SKM-1 treated with dmso at 0.1 percent for 144 hours (cell line): ENCODE measurements around the gene TYSND1.
"Not testable (repeated sequence)": the region's sequence is repeated elsewhere in the genome, so short reads cannot be mapped to it uniquely, and the experiment has no call there.

Experiments used
- DNase-seq: peaks from one replicate; lab custom pipeline; 2025; ENCODE audit not compliant: unreplicated experiment; lab: John Stamatoyannopoulos, UW

TYSND1 gene

DNA sequence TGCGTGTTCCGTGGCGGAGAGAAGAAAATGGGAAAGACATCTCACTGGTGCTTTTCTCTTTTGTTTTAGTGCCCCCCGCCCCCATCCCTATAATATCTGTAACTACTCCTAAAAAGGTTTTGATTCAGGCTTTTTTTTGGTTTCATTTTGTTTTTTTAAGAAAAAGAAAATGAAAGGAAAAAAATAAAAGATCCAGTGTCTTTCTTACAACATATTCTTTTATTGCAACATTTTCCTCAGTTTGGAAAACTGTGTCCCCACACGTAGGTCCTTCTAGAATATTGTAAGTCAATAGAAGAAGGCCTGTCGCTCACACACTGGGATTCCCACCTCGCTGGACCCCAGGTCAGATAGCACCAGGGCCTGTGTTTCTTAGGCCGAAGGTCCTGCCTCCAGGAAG is 34.4 kb downstream of the TYSND1 start:
- no peak for DNase-seq

GRCh38 chr10:70111496-70111895 is 35.0 kb downstream of the TYSND1 start:
- no peak for DNase-seq

DNA sequence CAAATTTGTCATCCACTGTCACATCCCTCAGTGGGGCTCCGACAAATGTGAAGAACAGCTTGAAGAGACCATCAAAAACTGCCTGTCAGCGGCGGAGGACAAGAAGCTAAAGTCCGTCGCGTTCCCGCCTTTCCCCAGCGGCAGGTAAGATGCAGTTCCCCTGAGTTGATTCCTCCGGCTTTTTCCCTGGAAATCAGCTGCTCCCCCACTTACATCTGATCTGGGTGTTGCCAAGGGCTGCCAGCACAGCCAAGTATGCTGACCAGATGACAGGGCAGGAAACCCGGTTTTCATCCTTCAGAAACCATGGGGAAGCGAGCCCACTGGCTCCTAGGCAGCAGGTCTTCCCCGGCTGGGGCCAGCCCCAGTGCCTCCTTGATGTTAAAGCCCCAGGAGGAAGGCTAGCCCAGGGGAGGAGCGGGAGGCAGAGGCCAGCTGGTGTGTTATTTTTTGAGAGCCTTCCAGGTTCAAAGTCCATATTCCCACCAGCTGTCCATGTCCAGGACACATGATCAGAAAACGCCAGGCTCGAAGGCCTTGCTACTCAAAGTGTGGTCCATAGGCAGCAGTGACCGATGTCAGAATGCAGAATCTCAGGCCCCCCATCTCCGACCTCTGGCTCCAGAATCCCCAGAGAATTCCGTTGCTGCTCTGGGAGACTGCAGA is 37.3 kb downstream of the TYSND1 start:
- DNase-seq: no peak

DNA sequence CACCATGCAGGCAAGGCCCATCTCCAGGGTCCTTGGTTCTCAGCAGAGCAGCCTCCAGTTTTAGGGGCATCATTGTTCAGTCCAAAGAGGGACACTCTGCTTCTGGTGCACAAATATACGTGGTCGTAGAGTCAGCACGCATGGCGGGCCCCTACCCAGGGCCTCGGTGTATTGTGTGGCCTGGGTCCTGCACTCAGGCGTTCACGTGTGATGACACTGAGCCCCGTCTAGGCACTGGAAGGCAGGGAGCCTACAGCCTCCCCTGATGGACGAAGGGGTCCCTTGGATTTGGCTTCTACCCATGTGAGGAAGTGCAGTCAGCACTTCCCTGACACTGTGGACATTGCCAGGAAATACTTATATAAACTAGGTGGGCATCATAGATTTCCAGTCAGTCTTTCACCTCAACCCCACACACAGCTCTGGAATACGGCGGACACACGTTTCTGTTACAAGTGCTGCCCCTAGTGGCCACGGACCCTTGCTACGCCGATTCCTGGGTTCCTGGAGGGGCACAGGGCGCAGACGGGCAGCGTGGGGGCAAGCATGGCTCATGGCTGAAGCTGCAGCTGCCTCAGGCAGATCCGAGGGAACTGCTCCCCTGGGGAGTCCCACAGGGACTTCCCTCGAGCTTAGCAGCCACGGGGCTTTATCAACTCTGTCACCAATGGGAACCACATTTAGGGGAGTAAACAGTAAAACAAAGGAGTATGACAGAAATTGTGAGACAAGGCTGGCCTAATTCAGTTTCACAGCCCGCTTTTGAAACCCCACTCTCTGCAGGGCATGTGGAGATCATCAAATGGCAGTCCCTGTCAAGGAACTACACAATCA is 39.3 kb downstream of the TYSND1 start:
- DNase-seq: no peak

DNA sequence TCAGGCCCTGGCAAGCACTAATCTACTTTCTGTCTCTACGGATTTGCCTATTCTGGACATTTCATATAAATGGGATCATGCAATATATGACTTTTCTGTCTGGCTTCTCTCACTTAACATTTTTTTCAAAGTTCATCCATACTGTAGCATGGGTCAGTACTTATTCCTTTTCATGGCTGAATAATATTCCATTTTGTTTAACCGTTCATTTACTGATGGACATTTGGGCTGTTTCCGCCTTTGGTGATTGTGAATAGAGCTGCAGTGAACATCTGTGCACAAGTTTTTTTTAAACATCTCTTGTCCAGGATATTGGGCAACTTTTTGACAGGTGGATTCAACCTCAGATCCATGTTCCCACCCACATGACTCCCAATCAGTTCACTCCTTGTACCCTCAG is 44.8 kb downstream of the TYSND1 start:
- DNase-seq: no peak

DNA sequence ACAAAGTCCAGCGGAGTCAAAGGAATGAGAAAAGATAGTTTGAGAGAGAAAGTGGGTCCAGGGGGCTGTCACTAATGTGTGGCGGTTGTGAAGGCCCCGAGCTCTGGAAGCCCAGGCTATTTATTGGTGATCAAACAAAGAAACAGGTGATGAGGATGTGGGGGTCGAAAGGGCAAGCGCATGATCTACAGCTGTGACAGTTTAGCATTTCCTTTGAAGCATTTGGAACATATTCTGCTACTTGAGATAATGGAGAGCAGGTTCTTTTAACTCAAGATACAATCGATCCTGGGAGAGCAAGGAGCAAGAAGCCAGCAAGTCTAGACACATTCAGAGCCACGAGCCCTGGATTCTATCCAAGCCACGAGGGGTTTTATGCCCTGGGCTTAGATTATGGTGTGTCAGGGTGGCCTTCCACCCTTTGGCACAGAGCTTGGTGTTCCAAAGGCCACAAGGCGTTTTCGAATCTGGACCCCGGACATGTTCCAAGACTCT is 45.4 kb downstream of the TYSND1 start:
- DNase-seq: not testable (repeated sequence)

- no peak for DNase-seq
These were observed 48.2 kb downstream of the TYSND1 start for GRCh38 chr10:70098271-70098670.

DNA sequence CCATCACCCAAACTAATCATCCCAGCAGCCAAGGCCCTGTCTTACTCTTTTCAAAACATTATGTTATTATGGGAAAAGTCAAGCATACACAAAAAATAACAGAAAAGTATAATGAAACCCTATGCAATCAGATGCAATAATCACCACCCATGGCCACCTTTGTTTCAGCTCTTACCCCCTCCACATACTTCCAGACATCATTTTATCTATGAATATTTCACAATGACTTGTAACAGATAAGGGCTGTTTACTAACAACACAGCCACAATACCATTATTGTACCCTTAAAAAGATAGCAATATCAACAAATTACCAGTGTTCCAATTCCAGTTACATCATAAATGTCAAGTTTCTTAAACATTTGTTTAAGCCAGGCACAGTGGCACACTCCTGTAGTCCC is 49.0 kb downstream of the TYSND1 start:
- DNase-seq: no peak

DNA sequence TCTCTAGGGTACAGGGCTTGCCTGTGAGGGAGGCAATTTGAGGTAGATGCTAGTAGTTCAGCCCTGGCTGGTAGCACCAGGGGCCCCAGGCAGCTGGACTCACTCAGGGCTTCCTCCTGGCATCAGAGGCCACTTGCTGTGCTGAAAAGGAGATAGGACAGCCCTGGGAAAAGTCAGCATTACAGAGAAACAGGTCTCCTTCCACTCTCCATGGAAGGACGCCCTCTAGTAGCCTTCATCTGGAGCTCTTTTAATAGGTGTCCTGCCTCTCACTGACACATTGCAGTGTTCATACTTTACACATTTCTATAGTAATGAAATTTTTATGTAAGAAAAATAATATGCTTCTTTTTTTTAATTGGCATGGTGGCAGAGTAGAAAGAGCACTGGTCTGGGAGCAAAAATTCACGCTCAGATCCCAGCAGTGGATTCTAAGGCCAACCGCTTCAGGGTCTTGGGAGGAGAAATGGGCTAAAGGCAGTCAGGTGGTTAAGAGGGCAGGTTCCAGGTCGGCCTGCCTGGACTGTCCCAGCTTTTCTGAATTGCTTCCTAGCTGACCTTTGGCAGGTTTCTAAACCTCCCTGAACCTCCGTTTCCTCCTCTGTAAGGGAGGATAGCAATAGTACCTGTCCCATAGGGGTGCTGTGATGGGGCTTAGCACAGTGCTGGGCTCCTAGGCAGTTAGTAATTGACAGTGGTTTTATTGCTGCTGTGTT is 49.6 kb downstream of the TYSND1 start:
- no peak for DNase-seq

DNA sequence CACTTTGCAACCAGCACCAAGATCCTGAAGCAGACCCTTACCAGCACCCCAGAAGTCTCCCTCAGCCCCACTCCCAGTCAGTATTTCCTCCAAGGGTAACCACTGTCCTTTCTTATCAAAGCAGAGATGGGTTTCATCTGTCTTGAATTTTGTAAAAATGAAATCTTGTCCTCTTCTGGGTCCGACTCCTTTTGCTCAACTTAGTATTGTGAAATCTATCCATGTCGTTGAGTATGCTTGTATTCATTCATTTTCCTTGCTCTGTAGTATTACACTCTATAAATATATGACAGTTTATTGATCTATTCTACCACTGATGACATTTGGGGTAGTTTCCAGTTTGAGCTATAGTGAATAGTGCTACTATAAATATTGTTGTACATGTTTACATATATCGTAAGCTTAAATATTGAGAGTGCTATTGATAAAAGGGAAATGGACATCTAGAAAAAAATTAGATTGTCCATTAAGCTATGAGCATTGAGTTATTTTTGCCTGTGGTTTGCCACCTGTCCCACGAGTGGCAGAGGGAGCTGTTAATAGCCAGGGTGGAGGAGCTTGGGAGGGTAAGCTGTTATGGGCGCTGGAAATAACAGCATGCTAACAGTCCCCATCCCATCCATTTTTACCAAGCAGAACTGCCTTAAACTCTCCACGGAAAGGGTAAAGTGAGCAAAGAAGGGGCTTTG is 50.3 kb downstream of the TYSND1 start:
- DNase-seq: no peak

DNA sequence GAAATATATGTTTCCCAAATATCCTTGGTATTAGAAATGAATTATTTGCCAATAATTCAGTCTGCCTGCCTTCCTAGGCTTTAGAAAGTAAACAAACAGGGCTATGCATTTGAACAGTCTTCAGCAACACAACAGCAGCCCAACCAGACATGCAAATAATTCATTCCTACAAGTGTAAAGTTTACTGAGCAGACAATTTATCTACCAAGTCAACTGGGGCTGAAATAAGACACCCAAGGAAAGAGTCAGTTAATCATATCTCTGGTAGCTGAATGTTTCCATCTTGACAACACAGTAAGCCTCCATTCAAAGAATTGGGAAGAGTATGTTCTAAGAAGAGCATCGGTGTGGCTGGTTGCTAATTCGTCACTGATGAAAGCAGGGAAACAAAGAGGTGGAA is 52.2 kb downstream of the TYSND1 start:
- DNase-seq: no peak

DNA sequence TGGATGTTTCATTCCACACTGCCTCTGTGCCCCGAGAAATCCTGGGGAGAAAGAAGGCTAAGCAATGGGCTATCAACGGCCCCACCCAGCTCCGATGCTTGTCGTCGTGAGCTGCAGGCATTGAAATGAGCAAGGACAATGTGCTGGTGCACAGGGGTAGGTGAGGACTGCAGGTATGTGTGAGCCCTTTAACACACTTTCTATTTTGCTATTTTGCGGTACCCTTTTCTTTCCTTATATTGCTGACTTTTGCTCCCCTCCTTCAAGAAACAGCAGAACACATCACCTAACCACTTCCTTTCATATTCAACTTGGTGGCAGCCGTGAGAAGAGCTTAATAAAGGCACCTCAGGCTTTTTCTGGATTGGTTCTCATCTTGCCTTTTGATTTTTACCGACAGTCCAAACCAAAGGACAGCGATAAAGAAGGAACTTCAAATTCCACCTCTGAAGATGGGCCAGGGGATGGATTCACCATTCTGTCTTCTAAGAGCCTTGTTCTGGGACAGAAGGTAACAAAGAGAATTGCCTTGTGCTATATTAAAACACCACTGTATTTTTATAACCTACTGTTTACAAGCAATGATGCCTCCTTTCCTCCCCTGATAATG is 53.1 kb downstream of the TYSND1 start:
- no peak for DNase-seq

- no peak for DNase-seq
These were observed 54.1 kb downstream of the TYSND1 start for GRCh38 chr10:70092389-70092718.

DNA sequence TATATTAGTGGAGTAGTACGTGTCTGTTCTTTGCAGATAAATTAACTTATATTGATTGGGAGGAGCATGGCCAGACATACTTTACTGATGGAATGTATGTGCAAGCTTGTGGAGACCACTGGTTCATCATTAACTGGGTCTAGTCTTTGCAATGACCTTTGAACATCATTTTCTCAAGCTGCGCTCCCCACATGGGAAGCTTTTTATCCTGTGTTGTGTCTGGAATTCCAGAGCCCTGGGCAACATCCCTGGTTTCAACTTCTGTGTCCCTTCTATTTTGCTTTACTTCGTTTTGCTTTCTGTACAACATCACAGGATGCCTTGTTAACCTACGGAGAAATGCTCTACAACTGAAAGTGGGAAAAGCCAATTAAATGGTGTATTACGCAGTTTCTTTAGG is 55.5 kb downstream of the TYSND1 start:
- DNase-seq: no peak

- DNase-seq: no peak
These were observed 56.5 kb downstream of the TYSND1 start for GRCh38 chr10:70090013-70090412.

DNA sequence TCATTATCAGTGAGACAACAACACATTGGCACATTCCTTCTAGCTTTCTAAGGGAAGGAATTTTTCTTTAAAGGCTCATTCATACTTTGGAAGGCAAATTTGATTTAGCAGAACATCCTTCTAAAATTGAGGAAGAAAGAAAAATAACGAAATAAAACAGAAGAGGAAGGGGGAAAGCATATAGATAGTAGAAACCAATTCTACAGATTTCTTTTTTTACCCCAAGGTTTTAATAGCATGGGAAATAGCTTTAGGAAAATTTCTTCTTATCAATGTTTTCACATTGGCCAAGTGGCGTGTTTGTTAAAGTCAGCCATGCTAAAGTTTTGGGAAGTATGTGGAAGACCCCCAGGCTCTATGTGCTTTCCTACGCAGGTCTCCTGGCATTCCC is 58.2 kb downstream of the TYSND1 start:
- no peak for DNase-seq
